ENCODE data around the gene DTL.

DNA sequence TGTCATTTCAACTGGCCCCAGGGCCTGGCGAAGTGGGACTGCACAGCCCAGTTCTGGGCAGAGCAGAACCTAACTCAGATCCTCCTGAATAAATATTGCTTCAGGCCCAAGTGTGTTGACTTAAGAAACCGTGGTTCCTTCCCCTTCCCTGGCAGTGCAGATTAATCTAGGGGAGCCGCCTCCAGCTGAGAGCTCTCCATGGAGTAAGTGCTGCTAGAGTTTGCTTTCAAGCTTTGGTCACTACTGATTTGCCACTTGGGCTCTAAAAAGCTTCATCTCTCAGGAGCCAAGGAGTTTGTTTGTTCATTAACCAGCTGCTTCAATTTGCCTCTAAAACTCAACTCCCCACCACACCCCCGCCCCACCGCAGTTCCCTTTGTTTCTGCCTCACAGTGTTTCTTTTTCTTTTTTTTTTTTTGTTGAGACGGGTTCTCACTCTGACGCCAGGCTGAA is 112.1 kb downstream of the DTL start:
- TF ChIP-seq CTCF (IDR thresholded peaks at IDR 0.05) (no peak), POLR2A (IDR thresholded peaks at IDR 0.05) (no peak)

All from heart left ventricle (tissue), 13 donors.